ENCODE measurements around the gene WDR88.

WDR88 gene

GRCh38 chr19:33195645-33196347, 63.9 kb downstream of the WDR88 start:
- Histone ChIP-seq H2BK5ac (ENCODE audit: low read depth, low read length, poor library complexity, severe bottlenecking) (no peak overlapping the region), H4K91ac (ENCODE audit: low read length) (peak overlapping the region; percentile 25), H3K4me2 (ENCODE audit: low read length, poor library complexity, severe bottlenecking) (peak overlapping the region; percentile 93), H2BK12ac (ENCODE audit: low read length in 2 of 2) (no peak overlapping the region), H3K18ac (ENCODE audit: low read depth in 1 of 2, low read length in 2 of 2) (peak overlapping the region in 1 of 2 experiments; percentile 5), H3K4me3 (ENCODE audit: insufficient read depth in 1 of 2, low read depth in 1 of 2, low read length in 2 of 2) (peak overlapping the region in 1 of 2 experiments; percentile 80), H3K14ac (ENCODE audit: low read length in 2 of 2) (peak overlapping the region in 1 of 2 experiments; percentile 21), H3K36me3 (ENCODE audit: control insufficient read depth in 1 of 2, insufficient read depth in 2 of 2, low read depth in 1 of 2, low read length in 2 of 2) (peaks cover 21 to 25% of the 10 kb centered on the region in 2 experiments), H2BK120ac (ENCODE audit: low read depth, low read length) (no peak overlapping the region), H3K23ac (ENCODE audit: low read length in 2 of 2) (peak overlapping the region in 1 of 2 experiments; percentile 66), H3K9ac (ENCODE audit: low read length) (peak overlapping the region; percentile 81), H3K27me3 (ENCODE audit: control insufficient read depth in 1 of 2, insufficient read depth in 1 of 2, low read length in 2 of 2) (peaks cover 5 to 18% of the 10 kb centered on the region in 2 experiments), H3K4me1 (ENCODE audit: control insufficient read depth, insufficient read depth, low read depth, low read length) (peaks cover 17% of the 10 kb centered on the region), H3K9me3 (ENCODE audit: control insufficient read depth, low read length) (no peaks in the 10 kb centered on the region), H2AK5ac (ENCODE audit: low read length, severe bottlenecking) (no peak overlapping the region), H2AFZ (ENCODE audit: low read depth, low read length) (no peak overlapping the region), H3K4ac (ENCODE audit: low read depth in 1 of 2, low read length in 2 of 2) (no peak overlapping the region), H3K27ac (ENCODE audit: low read length, poor library complexity, severe bottlenecking) (no peak overlapping the region), H3K79me1 (replicated peaks; ENCODE audit: low read length, poor library complexity, severe bottlenecking) (peaks cover 2% of the 10 kb centered on the region), H4K8ac (ENCODE audit: low read length) (no peak overlapping the region), H2BK15ac (ENCODE audit: low read depth, poor library complexity, severe bottlenecking) (no peak overlapping the region)
- DNase-seq, result no peak
- 87% methylated on average over 17 of the region's 17 CpGs for WGBS

GRCh38 chr19:33196446-33197193, 64.7 kb downstream of the WDR88 start:
- 97% methylated on average over 10 of the region's 10 CpGs for WGBS
- H3K4me1 ChIP-seq (ENCODE audit: control insufficient read depth, insufficient read depth, low read depth, low read length), result peaks cover 18% of the 10 kb centered on the region
- no peak overlapping the region for H2BK120ac ChIP-seq (ENCODE audit: low read depth, low read length)
- H3K14ac ChIP-seq (ENCODE audit: low read length in 2 of 2), result no peak overlapping the region
- H2BK5ac ChIP-seq (ENCODE audit: low read depth, low read length, poor library complexity, severe bottlenecking), result no peak overlapping the region
- H2BK15ac ChIP-seq (ENCODE audit: low read depth, poor library complexity, severe bottlenecking), result no peak overlapping the region
- H3K4ac ChIP-seq (ENCODE audit: low read depth in 1 of 2, low read length in 2 of 2), result no peak overlapping the region
- no peak overlapping the region for H3K4me3 ChIP-seq (ENCODE audit: insufficient read depth in 1 of 2, low read depth in 1 of 2, low read length in 2 of 2)
- H3K27me3 ChIP-seq (ENCODE audit: control insufficient read depth in 1 of 2, insufficient read depth in 1 of 2, low read length in 2 of 2), result peaks cover 5 to 13% of the 10 kb centered on the region in 2 experiments
- no peaks in the 10 kb centered on the region for H3K9me3 ChIP-seq (ENCODE audit: control insufficient read depth, low read length)
- no peak overlapping the region for H3K18ac ChIP-seq (ENCODE audit: low read depth in 1 of 2, low read length in 2 of 2)
- H2AK5ac ChIP-seq (ENCODE audit: low read length, severe bottlenecking), result no peak overlapping the region
- H4K91ac ChIP-seq (ENCODE audit: low read length), result no peak overlapping the region
- no peak overlapping the region for H2BK12ac ChIP-seq (ENCODE audit: low read length in 2 of 2)
- H4K8ac ChIP-seq (ENCODE audit: low read length), result no peak overlapping the region
- no peak overlapping the region for H3K23ac ChIP-seq (ENCODE audit: low read length in 2 of 2)
- DNase-seq, result no peak
- no peak overlapping the region for H3K9ac ChIP-seq (ENCODE audit: low read length)
- no peak overlapping the region for H3K27ac ChIP-seq (ENCODE audit: low read length, poor library complexity, severe bottlenecking)
- H2AFZ ChIP-seq (ENCODE audit: low read depth, low read length), result no peak overlapping the region
- no peak overlapping the region for H3K4me2 ChIP-seq (ENCODE audit: low read length, poor library complexity, severe bottlenecking)
- peaks cover 21 to 27% of the 10 kb centered on the region in 2 experiments for H3K36me3 ChIP-seq (ENCODE audit: control insufficient read depth in 1 of 2, insufficient read depth in 2 of 2, low read depth in 1 of 2, low read length in 2 of 2)
- H3K79me1 ChIP-seq (replicated peaks; ENCODE audit: low read length, poor library complexity, severe bottlenecking), result peaks cover 2% of the 10 kb centered on the region

DNA sequence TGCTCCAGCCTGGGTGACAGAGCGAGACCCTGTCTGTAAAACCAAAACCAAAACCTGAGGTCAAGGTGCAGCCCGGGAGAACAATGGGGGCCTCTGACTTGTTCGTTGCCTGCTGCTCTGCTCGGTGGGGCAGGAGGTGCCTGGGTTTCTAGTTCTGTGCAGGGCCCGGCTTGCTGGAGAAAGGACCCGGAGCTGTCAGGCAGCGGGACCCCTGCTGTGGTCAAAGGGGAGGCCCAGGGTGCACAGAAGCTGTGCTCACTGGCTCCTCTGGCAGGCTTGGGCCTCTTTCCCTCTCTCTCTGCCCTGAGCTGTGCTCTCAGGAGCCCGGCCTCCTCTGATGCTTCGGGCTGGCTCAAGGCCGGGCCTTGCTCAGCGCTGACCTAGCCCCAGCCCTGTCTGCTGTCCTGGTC, 65.7 kb downstream of the WDR88 start:
- Histone ChIP-seq H2AK5ac (ENCODE audit: low read length, severe bottlenecking) (no peak overlapping the region), H3K79me1 (replicated peaks; ENCODE audit: low read length, poor library complexity, severe bottlenecking) (peaks cover 2% of the 10 kb centered on the region), H3K4ac (ENCODE audit: low read depth in 1 of 2, low read length in 2 of 2) (no peak overlapping the region), H3K36me3 (ENCODE audit: control insufficient read depth in 1 of 2, insufficient read depth in 2 of 2, low read depth in 1 of 2, low read length in 2 of 2) (peaks cover 28 to 33% of the 10 kb centered on the region in 2 experiments), H3K14ac (ENCODE audit: low read length in 2 of 2) (no peak overlapping the region), H3K9me3 (ENCODE audit: control insufficient read depth, low read length) (no peaks in the 10 kb centered on the region), H2BK12ac (ENCODE audit: low read length in 2 of 2) (no peak overlapping the region), H2BK5ac (ENCODE audit: low read depth, low read length, poor library complexity, severe bottlenecking) (no peak overlapping the region), H2BK120ac (ENCODE audit: low read depth, low read length) (no peak overlapping the region), H2AFZ (ENCODE audit: low read depth, low read length) (no peak overlapping the region), H2BK15ac (ENCODE audit: low read depth, poor library complexity, severe bottlenecking) (no peak overlapping the region), H4K8ac (ENCODE audit: low read length) (no peak overlapping the region), H3K23ac (ENCODE audit: low read length in 2 of 2) (no peak overlapping the region), H3K4me1 (ENCODE audit: control insufficient read depth, insufficient read depth, low read depth, low read length) (peaks cover 21% of the 10 kb centered on the region), H3K27me3 (ENCODE audit: control insufficient read depth in 1 of 2, insufficient read depth in 1 of 2, low read length in 2 of 2) (peaks cover 3 to 4% of the 10 kb centered on the region in 2 experiments), H3K4me3 (ENCODE audit: insufficient read depth in 1 of 2, low read depth in 1 of 2, low read length in 2 of 2) (no peak overlapping the region), H3K18ac (ENCODE audit: low read depth in 1 of 2, low read length in 2 of 2) (no peak overlapping the region), H3K27ac (ENCODE audit: low read length, poor library complexity, severe bottlenecking) (no peak overlapping the region), H3K4me2 (ENCODE audit: low read length, poor library complexity, severe bottlenecking) (no peak overlapping the region), H3K9ac (ENCODE audit: low read length) (no peak overlapping the region), H4K91ac (ENCODE audit: low read length) (no peak overlapping the region)
- 91% methylated on average over 11 of the region's 11 CpGs for WGBS
- DNase-seq, result no peak

DNA sequence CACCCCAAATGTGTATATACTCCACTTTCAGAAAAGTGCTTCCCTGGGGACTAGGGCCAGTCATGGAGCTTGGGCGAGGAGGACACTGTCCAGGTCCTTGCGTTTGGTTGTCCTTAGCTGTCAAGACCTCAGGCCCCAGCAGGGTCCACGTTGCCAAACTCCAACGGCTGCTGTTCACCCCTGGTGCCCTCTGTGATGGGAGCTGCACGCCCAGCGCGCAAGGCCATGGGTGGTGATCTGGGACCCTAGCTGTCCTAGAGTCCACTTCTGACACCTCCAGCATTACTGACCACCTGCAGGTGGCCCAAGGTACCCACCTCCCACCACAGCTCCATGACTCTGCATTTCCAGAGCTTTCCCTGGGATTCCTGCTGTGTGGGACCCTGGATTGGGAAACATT, 66.3 kb downstream of the WDR88 start:
- Histone ChIP-seq H3K4ac (ENCODE audit: low read depth in 1 of 2, low read length in 2 of 2) (no peak overlapping the region), H2BK15ac (ENCODE audit: low read depth, poor library complexity, severe bottlenecking) (no peak overlapping the region), H2AK5ac (ENCODE audit: low read length, severe bottlenecking) (no peak overlapping the region), H3K4me1 (ENCODE audit: control insufficient read depth, insufficient read depth, low read depth, low read length) (peaks cover 21% of the 10 kb centered on the region), H4K91ac (ENCODE audit: low read length) (no peak overlapping the region), H3K14ac (ENCODE audit: low read length in 2 of 2) (no peak overlapping the region), H3K36me3 (ENCODE audit: control insufficient read depth in 1 of 2, insufficient read depth in 2 of 2, low read depth in 1 of 2, low read length in 2 of 2) (peaks cover 32 to 38% of the 10 kb centered on the region in 2 experiments), H3K9ac (ENCODE audit: low read length) (no peak overlapping the region), H4K8ac (ENCODE audit: low read length) (no peak overlapping the region), H3K9me3 (ENCODE audit: control insufficient read depth, low read length) (no peaks in the 10 kb centered on the region), H2BK120ac (ENCODE audit: low read depth, low read length) (no peak overlapping the region), H3K79me1 (replicated peaks; ENCODE audit: low read length, poor library complexity, severe bottlenecking) (peaks cover 2% of the 10 kb centered on the region), H3K23ac (ENCODE audit: low read length in 2 of 2) (no peak overlapping the region), H2BK5ac (ENCODE audit: low read depth, low read length, poor library complexity, severe bottlenecking) (no peak overlapping the region), H2AFZ (ENCODE audit: low read depth, low read length) (no peak overlapping the region), H2BK12ac (ENCODE audit: low read length in 2 of 2) (no peak overlapping the region), H3K4me2 (ENCODE audit: low read length, poor library complexity, severe bottlenecking) (no peak overlapping the region), H3K27me3 (ENCODE audit: control insufficient read depth in 1 of 2, insufficient read depth in 1 of 2, low read length in 2 of 2) (no peaks in the 10 kb centered on the region), H3K18ac (ENCODE audit: low read depth in 1 of 2, low read length in 2 of 2) (no peak overlapping the region), H3K4me3 (ENCODE audit: insufficient read depth in 1 of 2, low read depth in 1 of 2, low read length in 2 of 2) (no peak overlapping the region), H3K27ac (ENCODE audit: low read length, poor library complexity, severe bottlenecking) (no peak overlapping the region)
- WGBS, result 91% methylated on average over 7 of the region's 7 CpGs
- DNase-seq, result no peak
